ENCODE data around the gene POU4F3. TPM values are rescaled to one million over a fixed set of nuclear protein-coding genes. Genes with fewer than 3 reads are reported as not detected.

The POU4F3 gene
- total and polyA plus RNA-seq, 2 experiments from 2014 or later = 0.15 TPM; not detected in 1

DNA sequence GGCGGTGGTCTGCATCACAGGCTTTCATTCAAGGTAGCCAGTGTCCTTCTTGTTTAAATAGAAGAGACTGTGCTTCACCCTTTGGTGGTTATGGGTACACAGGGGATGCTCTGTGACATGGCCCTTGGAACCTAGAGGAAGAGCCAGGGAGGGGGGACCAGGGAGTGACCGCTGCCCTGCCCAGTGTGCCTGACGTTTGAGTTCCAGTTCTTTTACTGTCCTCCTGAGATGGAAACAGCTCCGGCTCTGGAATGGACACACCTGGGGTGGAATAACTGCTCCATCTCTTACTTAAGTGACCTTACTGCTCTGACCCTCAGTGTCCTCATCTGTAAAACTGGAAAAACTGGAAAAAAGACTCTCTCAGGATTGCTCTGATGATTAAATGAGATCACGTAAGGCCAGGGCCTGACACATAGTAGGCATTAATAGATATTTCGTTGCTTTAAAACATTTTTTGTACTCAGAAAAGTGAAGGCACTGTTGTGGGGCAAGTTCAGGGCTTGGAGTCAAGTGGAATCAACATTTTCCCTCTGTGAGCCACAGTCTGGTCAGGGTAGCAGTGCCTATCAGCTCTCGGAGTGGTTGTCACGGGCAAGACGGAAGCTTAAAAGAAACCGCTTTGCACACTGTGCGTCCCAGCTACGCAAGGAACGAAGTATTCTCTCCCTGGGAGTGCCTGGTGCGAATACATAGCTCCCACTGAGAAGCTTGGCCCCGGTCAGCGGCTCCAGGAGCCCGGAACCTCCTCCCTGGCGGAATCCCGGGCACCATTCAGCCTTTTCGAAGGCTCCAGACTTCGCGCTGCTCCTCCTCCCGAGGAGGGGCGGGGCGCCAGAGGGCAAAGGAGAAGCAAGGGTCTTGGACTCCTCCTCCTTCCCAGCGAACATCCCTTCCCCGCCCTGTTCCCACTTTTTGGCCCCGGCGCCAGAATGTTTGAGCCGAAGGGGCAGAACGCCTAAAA, 5.8 kb downstream of the POU4F3 start:
- Histone ChIP-seq H3K9me3 (ENCODE audit: low read depth) (no peaks in the 10 kb centered on the region), H3K36me3 (no peaks in the 10 kb centered on the region), H3K4me1 (ENCODE audit: low read depth) (no peaks in the 10 kb centered on the region), H3K27ac (no peak overlapping the region), H3K27me3 (peaks cover 100% of the 10 kb centered on the region), H3K4me3 (peak overlapping the region; percentile 16)
- peak; percentile 18 to 44 for DNase-seq (ENCODE audit: low read depth in 1 of 2, low spot score in 1 of 2)
- TF ChIP-seq, protein P1, sequence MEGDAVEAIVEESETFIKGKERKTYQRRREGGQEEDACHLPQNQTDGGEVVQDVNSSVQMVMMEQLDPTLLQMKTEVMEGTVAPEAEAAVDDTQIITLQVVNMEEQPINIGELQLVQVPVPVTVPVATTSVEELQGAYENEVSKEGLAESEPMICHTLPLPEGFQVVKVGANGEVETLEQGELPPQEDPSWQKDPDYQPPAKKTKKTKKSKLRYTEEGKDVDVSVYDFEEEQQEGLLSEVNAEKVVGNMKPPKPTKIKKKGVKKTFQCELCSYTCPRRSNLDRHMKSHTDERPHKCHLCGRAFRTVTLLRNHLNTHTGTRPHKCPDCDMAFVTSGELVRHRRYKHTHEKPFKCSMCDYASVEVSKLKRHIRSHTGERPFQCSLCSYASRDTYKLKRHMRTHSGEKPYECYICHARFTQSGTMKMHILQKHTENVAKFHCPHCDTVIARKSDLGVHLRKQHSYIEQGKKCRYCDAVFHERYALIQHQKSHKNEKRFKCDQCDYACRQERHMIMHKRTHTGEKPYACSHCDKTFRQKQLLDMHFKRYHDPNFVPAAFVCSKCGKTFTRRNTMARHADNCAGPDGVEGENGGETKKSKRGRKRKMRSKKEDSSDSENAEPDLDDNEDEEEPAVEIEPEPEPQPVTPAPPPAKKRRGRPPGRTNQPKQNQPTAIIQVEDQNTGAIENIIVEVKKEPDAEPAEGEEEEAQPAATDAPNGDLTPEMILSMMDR (IDR thresholded peaks at IDR 0.05; ENCODE audit: low read depth, low read length) = no peak

DNA sequence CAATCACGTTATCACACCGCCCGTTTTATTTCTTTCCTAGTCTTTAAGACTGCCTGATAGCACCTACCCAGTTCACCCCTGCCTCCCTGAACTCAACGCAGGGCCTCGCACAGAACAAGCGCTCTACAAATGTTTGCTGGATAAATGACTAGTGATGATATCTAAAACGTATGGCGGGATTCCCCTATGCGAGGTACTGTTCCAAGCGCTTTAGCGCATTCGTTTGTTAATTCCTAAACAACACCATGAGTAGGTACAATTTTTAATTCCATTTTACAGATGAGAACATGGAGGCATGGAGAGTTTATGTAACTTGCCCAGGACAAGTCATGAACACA, 6.6 kb downstream of the POU4F3 start:
- no peaks in the 10 kb centered on the region for H3K36me3 ChIP-seq
- no peaks in the 10 kb centered on the region for H3K4me1 ChIP-seq (ENCODE audit: low read depth)
- TF ChIP-seq, protein P1 (IDR thresholded peaks at IDR 0.05; ENCODE audit: low read depth, low read length) = no peak
- peak overlapping the region; percentile 14 for H3K4me3 ChIP-seq
- peaks cover 100% of the 10 kb centered on the region for H3K27me3 ChIP-seq
- H3K27ac ChIP-seq = no peak overlapping the region
- no peak for DNase-seq (ENCODE audit: low read depth in 1 of 2, low spot score in 1 of 2)
- H3K9me3 ChIP-seq (ENCODE audit: low read depth) = no peaks in the 10 kb centered on the region

DNA sequence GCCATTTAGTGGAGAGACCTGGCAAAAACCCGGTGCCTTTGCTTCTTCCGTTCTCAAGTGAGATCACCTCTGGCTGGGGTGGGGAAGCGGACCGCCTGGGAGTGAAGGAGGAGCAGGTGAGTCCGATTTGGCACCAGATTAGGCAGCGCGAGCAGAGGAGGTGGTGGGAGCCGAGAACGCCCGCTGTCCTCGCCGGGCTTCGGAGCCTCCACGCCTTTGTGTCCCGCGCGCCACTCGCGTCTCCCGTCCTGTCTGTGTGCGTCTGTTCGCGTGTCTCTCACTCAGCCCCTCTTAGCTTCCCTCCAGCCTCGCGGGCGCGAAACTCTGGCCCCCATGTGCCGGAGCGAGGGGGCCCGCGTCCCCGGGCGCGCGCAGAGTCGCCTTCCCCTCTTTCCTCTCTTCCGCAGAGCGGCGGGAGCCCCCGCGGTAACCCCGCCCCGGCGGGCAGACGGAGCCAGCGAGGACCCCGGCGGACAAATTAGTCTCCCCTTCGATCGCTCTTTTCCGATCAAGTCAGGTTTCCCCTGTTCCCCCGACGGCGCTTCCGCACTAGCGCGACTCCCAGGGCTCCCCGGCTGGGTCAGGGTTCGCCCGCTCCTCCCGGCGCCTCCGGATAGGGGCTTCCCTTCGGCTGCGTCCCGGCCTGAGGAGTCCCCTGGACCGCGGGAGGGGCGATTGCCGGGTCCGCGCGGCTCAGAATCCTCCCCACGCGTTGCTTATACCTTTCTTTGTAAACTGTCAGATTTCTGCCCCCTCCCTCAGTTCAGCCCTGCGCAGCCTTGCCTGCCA, 7.1 kb downstream of the POU4F3 start:
- no peaks in the 10 kb centered on the region for H3K36me3 ChIP-seq
- TF ChIP-seq, protein P1 (IDR thresholded peaks at IDR 0.05; ENCODE audit: low read depth, low read length) = no peak
- no peak for DNase-seq (ENCODE audit: low read depth in 1 of 2, low spot score in 1 of 2)
- H3K4me1 ChIP-seq (ENCODE audit: low read depth) = no peaks in the 10 kb centered on the region
- no peak overlapping the region for H3K27ac ChIP-seq
- no peaks in the 10 kb centered on the region for H3K9me3 ChIP-seq (ENCODE audit: low read depth)
- peaks cover 100% of the 10 kb centered on the region for H3K27me3 ChIP-seq
- peak overlapping the region; percentile 14 for H3K4me3 ChIP-seq

DNA sequence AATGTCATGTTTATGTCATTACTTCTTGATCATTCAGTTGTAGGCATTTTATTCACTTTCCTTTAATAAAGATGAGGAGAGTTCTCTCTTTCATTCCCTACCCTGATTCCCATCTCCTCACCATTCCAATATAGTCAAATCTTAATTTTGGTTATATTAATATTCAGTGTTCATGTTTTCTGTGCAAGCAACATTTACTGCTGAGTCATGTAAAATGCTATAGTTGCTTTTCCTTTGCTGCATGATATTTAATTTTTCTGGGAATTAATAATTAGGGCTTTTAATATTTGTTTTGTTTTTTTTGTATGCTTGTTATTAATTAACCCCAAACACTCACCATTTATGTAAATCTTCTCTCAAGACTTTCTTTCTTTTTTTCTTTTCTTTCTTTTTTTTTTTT, 18.5 kb downstream of the POU4F3 start:
- Histone ChIP-seq H3K4me1 (ENCODE audit: low read depth) (no peaks in the 10 kb centered on the region), H3K4me3 (no peak overlapping the region), H3K27me3 (peaks cover 8% of the 10 kb centered on the region), H3K9me3 (ENCODE audit: low read depth) (no peaks in the 10 kb centered on the region), H3K27ac (no peak overlapping the region), H3K36me3 (no peaks in the 10 kb centered on the region)
- TF ChIP-seq, protein P1 (IDR thresholded peaks at IDR 0.05; ENCODE audit: low read depth, low read length) = no peak
- no peak for DNase-seq (ENCODE audit: low read depth in 1 of 2, low spot score in 1 of 2)

DNA sequence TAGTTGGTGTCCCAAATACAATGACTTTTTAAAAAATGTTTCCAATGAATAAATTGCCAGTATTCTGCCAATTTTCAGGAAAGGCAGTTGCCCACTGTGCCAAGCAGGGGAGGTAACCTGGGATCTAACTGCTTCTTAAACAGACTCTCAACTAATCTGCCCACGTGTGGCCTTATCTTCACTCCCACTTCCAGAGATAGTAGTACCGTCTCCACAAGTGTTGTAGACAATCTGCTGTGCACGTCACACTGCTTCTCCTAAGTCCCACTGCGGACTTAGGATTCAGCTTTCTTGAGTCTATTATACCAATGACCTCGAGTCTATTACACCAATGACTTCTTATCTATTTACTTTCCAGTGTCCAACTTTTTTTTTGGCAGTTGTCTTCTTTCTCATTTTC, 21.2 kb downstream of the POU4F3 start:
- Histone ChIP-seq H3K36me3 (no peaks in the 10 kb centered on the region), H3K9me3 (ENCODE audit: low read depth) (no peaks in the 10 kb centered on the region), H3K27ac (no peak overlapping the region), H3K4me3 (no peak overlapping the region), H3K4me1 (ENCODE audit: low read depth) (no peaks in the 10 kb centered on the region), H3K27me3 (peaks cover 3% of the 10 kb centered on the region)
- DNase-seq (ENCODE audit: low read depth in 1 of 2, low spot score in 1 of 2) = no peak
- TF ChIP-seq, protein P1 (IDR thresholded peaks at IDR 0.05; ENCODE audit: low read depth, low read length) = no peak

Measured in cardiac muscle cell (in vitro differentiated cells and primary cell).